Middle frontal gyrus (tissue), 1 donor: ENCODE data around the gene RNF213.
"Not testable (repeated sequence)": the region's sequence is repeated elsewhere in the genome, so short reads cannot be mapped to it uniquely, and the experiment has no call there.

Experiments used
- DNase-seq: peaks from one replicate; pipeline ENCODE4 v3.0.0-alpha.2; 2015; ENCODE audit warnings: low spot score; ENCODE audit errors: extremely low spot score

RNF213 gene

GRCh38 chr17:80267391-80267790 lies 6.7 kb downstream of the RNF213 start:
- no peak for DNase-seq

GRCh38 chr17:80268427-80268826 lies 7.8 kb downstream of the RNF213 start:
- DNase-seq, result no peak

- no peak for DNase-seq
Measured at GRCh38 chr17:80269405-80269807, 8.8 kb downstream of the RNF213 start.

- DNase-seq, result no peak
Measured at GRCh38 chr17:80270104-80270503, 9.5 kb downstream of the RNF213 start.

- no peak for DNase-seq
Measured at GRCh38 chr17:80270836-80271235, 10.2 kb downstream of the RNF213 start.

- no peak for DNase-seq
Measured at GRCh38 chr17:80272366-80272765, 11.7 kb downstream of the RNF213 start.

- no peak for DNase-seq
Measured at GRCh38 chr17:80274331-80274730, 13.7 kb downstream of the RNF213 start.

GRCh38 chr17:80274871-80275449 lies 14.3 kb downstream of the RNF213 start:
- no peak for DNase-seq

- DNase-seq, result not testable (repeated sequence)
Measured at GRCh38 chr17:80275857-80276256, 15.2 kb downstream of the RNF213 start.

- DNase-seq, result no peak
Measured at GRCh38 chr17:80277751-80278671, 17.4 kb downstream of the RNF213 start.

- no peak for DNase-seq
Measured at GRCh38 chr17:80279895-80280294, 19.2 kb downstream of the RNF213 start.

GRCh38 chr17:80281516-80281915 lies 20.9 kb downstream of the RNF213 start:
- DNase-seq, result no peak

- DNase-seq, result no peak
Measured at GRCh38 chr17:80283116-80283852, 22.6 kb downstream of the RNF213 start.

- no peak for DNase-seq
Measured at GRCh38 chr17:80284631-80285030, 24.0 kb downstream of the RNF213 start.

- no peak for DNase-seq
Measured at GRCh38 chr17:80285237-80285920, 24.7 kb downstream of the RNF213 start.

- DNase-seq, result no peak
Measured at GRCh38 chr17:80286638-80286960, 25.9 kb downstream of the RNF213 start.

GRCh38 chr17:80287038-80287437 lies 26.4 kb downstream of the RNF213 start:
- DNase-seq, result no peak

- DNase-seq, result no peak
Measured at GRCh38 chr17:80287806-80288567, 27.3 kb downstream of the RNF213 start.

- DNase-seq, result no peak
Measured at GRCh38 chr17:80289616-80290015, 29.0 kb downstream of the RNF213 start.

GRCh38 chr17:80290156-80290555 lies 29.5 kb downstream of the RNF213 start:
- DNase-seq, result no peak

GRCh38 chr17:80291260-80291659 lies 30.6 kb downstream of the RNF213 start:
- DNase-seq, result no peak
